ENCODE results near the gene PLXDC1. TPM values are rescaled to one million over a fixed set of nuclear protein-coding genes. Genes with fewer than 3 reads are reported as not detected.
"Not testable (repeated sequence)": the region's sequence is repeated elsewhere in the genome, so short reads cannot be mapped to it uniquely, and the experiment has no call there.

Gene PLXDC1
- total RNA-seq, 4 donors from 2014 or later, result 3.3 to 45.1 (median 21.5) TPM

GRCh38 chr17:39051001-39051585, 100.3 kb downstream of the PLXDC1 start:
- intact Hi-C loops (cut with DNase I; ENCODE audit: low total_unique reads), result no loop called here
- Histone ChIP-seq H3K36me3 (no peaks in the 10 kb centered on the region), H3K4me1 (no peaks in the 10 kb centered on the region), H3K4me3 (no peak overlapping the region), H3K27ac (no peak overlapping the region), H3K9me3 (peaks cover 0 to 12% of the 10 kb centered on the region in 2 donors), H3K27me3 (no peaks in the 10 kb centered on the region)
- no peak for DNase-seq
- TF ChIP-seq POLR2A (IDR thresholded peaks at IDR 0.05), result no peak
- TF ChIP-seq CTCF (IDR thresholded peaks at IDR 0.05), result no peak

- no peak for DNase-seq
- Histone ChIP-seq H3K36me3 (no peaks in the 10 kb centered on the region), H3K27ac (no peak overlapping the region), H3K4me1 (no peaks in the 10 kb centered on the region), H3K4me3 (no peak overlapping the region), H3K27me3 (no peaks in the 10 kb centered on the region), H3K9me3 (peaks cover 0 to 12% of the 10 kb centered on the region in 2 donors)
- no peak for TF ChIP-seq POLR2A (IDR thresholded peaks at IDR 0.05)
- TF ChIP-seq CTCF (IDR thresholded peaks at IDR 0.05), result no peak
- intact Hi-C loops (cut with DNase I; ENCODE audit: low total_unique reads), result no loop called here
These were observed 105.3 kb downstream of the PLXDC1 start for GRCh38 chr17:39045948-39046679.

GRCh38 chr17:39036009-39036408, 115.4 kb downstream of the PLXDC1 start:
- TF ChIP-seq CTCF (IDR thresholded peaks at IDR 0.05) (no peak), POLR2A (IDR thresholded peaks at IDR 0.05) (no peak)
- Histone ChIP-seq H3K36me3 (no peaks in the 10 kb centered on the region), H3K27ac (no peak overlapping the region), H3K27me3 (no peaks in the 10 kb centered on the region), H3K4me1 (no peaks in the 10 kb centered on the region), H3K9me3 (no peaks in the 10 kb centered on the region), H3K4me3 (no peak overlapping the region)
- intact Hi-C loops (cut with DNase I; ENCODE audit: low total_unique reads), result no loop called here
- no peak for DNase-seq

- DNase-seq; H3K4me3 ChIP-seq; intact Hi-C loops (cut with DNase I; ENCODE audit: low total_unique reads): not testable (repeated sequence)
These were observed 115.9 kb downstream of the PLXDC1 start for GRCh38 chr17:39035578-39035977.

GRCh38 chr17:39028690-39029089, 122.7 kb downstream of the PLXDC1 start:
- Histone ChIP-seq H3K36me3 (no peaks in the 10 kb centered on the region), H3K27ac (no peak overlapping the region), H3K9me3 (no peaks in the 10 kb centered on the region), H3K4me3 (no peak overlapping the region), H3K27me3 (peaks cover 0 to 5% of the 10 kb centered on the region in 2 donors), H3K4me1 (no peaks in the 10 kb centered on the region)
- TF ChIP-seq CTCF (IDR thresholded peaks at IDR 0.05), result no peak
- TF ChIP-seq POLR2A (IDR thresholded peaks at IDR 0.05), result no peak
- intact Hi-C loops (cut with DNase I; ENCODE audit: low total_unique reads), result no loop called here
- DNase-seq, result no peak

More at GRCh38 chr17:39035578-39035977, 115.9 kb downstream of the PLXDC1 start:
- not testable (repeated sequence) for H3K27ac ChIP-seq, H3K9me3 ChIP-seq, H3K4me1 ChIP-seq, H3K27me3 ChIP-seq, H3K36me3 ChIP-seq

Data from uterus (tissue), 4 donors.